ENCODE results near the gene HIP1R. TPM values are rescaled to one million over a fixed set of nuclear protein-coding genes. Genes with fewer than 3 reads are reported as not detected.
A peak's percentile ranks its signal among the peaks of the same experiment; 100 is the strongest.
"Not testable (repeated sequence)": the region's sequence is repeated elsewhere in the genome, so short reads cannot be mapped to it uniquely, and the experiment has no call there.

The HIP1R gene
- total RNA-seq, 1 experiment from 2014 or later: 44.6 TPM

GRCh38 chr12:122872815-122873361 is 37.6 kb downstream of the HIP1R start:
- BruUV-seq (replicated peaks): no TSS peak
- peak overlapping the region; percentile 84 for H3K27ac Mint-ChIP-seq (ENCODE audit: low read depth, unreplicated experiment)
- intact Hi-C loops (cut with micrococcal nuclease): no loop called here
- TF ChIP-seq CTCF (IDR thresholded peaks at IDR 0.05; ENCODE audit: unreplicated experiment): no peak
- ChIA-PET POLR2A (interaction anchor here (0.8 to 6.1 kb wide), 6 partner anchors 12 to 30 kb away, joined by 3 to 53 read pairs (median 8); no protein-coding TSS in a partner anchor), CTCF (interaction anchor here (0.9 to 4.0 kb wide), 5 partner anchors 12 to 74 kb away, joined by 3 to 14 read pairs (median 7); no protein-coding TSS in a partner anchor)
- H3K4me1 Mint-ChIP-seq (ENCODE audit: insufficient read depth, unreplicated experiment): peaks cover 35% of the 10 kb centered on the region
- H3K9me3 Mint-ChIP-seq (ENCODE audit: unreplicated experiment): no peaks in the 10 kb centered on the region
- H3K36me3 Mint-ChIP-seq (ENCODE audit: insufficient read depth, unreplicated experiment): peaks cover 43% of the 10 kb centered on the region
- no peak for DNase-seq (ENCODE audit: unreplicated experiment)
- no peaks in the 10 kb centered on the region for H3K27me3 Mint-ChIP-seq (ENCODE audit: insufficient read depth, unreplicated experiment)
- no peak overlapping the region for H3K4me3 Mint-ChIP-seq (ENCODE audit: unreplicated experiment)

- Mint-ChIP-seq H3K4me1 (ENCODE audit: insufficient read depth, unreplicated experiment) (peaks cover 29% of the 10 kb centered on the region), H3K36me3 (ENCODE audit: insufficient read depth, unreplicated experiment) (peaks cover 36% of the 10 kb centered on the region), H3K4me3 (ENCODE audit: unreplicated experiment) (no peak overlapping the region), H3K27me3 (ENCODE audit: insufficient read depth, unreplicated experiment) (no peaks in the 10 kb centered on the region), H3K27ac (ENCODE audit: low read depth, unreplicated experiment) (no peak overlapping the region), H3K9me3 (ENCODE audit: unreplicated experiment) (no peaks in the 10 kb centered on the region)
- ChIA-PET POLR2A (interaction anchor here (1.1 to 3.1 kb wide), 3 partner anchors 13 to 74 kb away, joined by 4 to 10 read pairs (median 6); no protein-coding TSS in a partner anchor), CTCF (interaction anchor here (1.5 to 4.0 kb wide), 2 partner anchors 13 to 79 kb away, joined by 7 to 14 read pairs; no protein-coding TSS in a partner anchor)
- no peak for TF ChIP-seq CTCF (IDR thresholded peaks at IDR 0.05; ENCODE audit: unreplicated experiment)
- BruUV-seq (replicated peaks): no TSS peak
- intact Hi-C loops (cut with micrococcal nuclease): no loop called here
- DNase-seq (ENCODE audit: unreplicated experiment): no peak
These were observed 38.3 kb downstream of the HIP1R start for GRCh38 chr12:122873540-122873939.

- Mint-ChIP-seq H3K27ac (ENCODE audit: low read depth, unreplicated experiment) (no peak overlapping the region), H3K36me3 (ENCODE audit: insufficient read depth, unreplicated experiment) (peaks cover 31% of the 10 kb centered on the region), H3K27me3 (ENCODE audit: insufficient read depth, unreplicated experiment) (no peaks in the 10 kb centered on the region), H3K4me1 (ENCODE audit: insufficient read depth, unreplicated experiment) (peaks cover 29% of the 10 kb centered on the region), H3K9me3 (ENCODE audit: unreplicated experiment) (no peaks in the 10 kb centered on the region), H3K4me3 (ENCODE audit: unreplicated experiment) (no peak overlapping the region)
- no peak for DNase-seq (ENCODE audit: unreplicated experiment)
- CTCF ChIA-PET: interaction anchor here (0.9 to 4.0 kb wide), 3 partner anchors 11 to 79 kb away, joined by 3 to 14 read pairs (median 7); no protein-coding TSS in a partner anchor
- intact Hi-C loops (cut with micrococcal nuclease): no loop called here
- POLR2A ChIA-PET: interaction anchor here (0.6 to 1.1 kb wide), 2 partner anchors 73 to 1802 kb away, joined by 3 to 4 read pairs; no protein-coding TSS in a partner anchor
- BruUV-seq (replicated peaks): no TSS peak
- TF ChIP-seq CTCF (IDR thresholded peaks at IDR 0.05; ENCODE audit: unreplicated experiment): no peak
These were observed 38.8 kb downstream of the HIP1R start for GRCh38 chr12:122874081-122874480.

- H3K27ac Mint-ChIP-seq (ENCODE audit: low read depth, unreplicated experiment): no peak overlapping the region
- no peaks in the 10 kb centered on the region for H3K9me3 Mint-ChIP-seq (ENCODE audit: unreplicated experiment)
- peaks cover 35% of the 10 kb centered on the region for H3K4me1 Mint-ChIP-seq (ENCODE audit: insufficient read depth, unreplicated experiment)
- no TSS peak for BruUV-seq (replicated peaks)
- ChIA-PET CTCF (interaction anchor here (0.6 to 1.5 kb wide), 3 partner anchors 15 to 22 kb away, joined by 3 to 4 read pairs (median 4); no protein-coding TSS in a partner anchor), POLR2A (interaction anchor here (0.7 to 0.9 kb wide), 2 partner anchors 13 to 99 kb away, joined by 3 to 4 read pairs; partner anchors contain the start of gene OGFOD2)
- peaks cover 21% of the 10 kb centered on the region for H3K36me3 Mint-ChIP-seq (ENCODE audit: insufficient read depth, unreplicated experiment)
- DNase-seq (ENCODE audit: unreplicated experiment): no peak
- intact Hi-C loops (cut with micrococcal nuclease): no loop called here
- no peak for TF ChIP-seq CTCF (IDR thresholded peaks at IDR 0.05; ENCODE audit: unreplicated experiment)
- no peak overlapping the region for H3K4me3 Mint-ChIP-seq (ENCODE audit: unreplicated experiment)
- no peaks in the 10 kb centered on the region for H3K27me3 Mint-ChIP-seq (ENCODE audit: insufficient read depth, unreplicated experiment)
These were observed 40.4 kb downstream of the HIP1R start for GRCh38 chr12:122875590-122876220.

GRCh38 chr12:122876281-122876680 is 41.0 kb downstream of the HIP1R start:
- H3K27me3 Mint-ChIP-seq (ENCODE audit: insufficient read depth, unreplicated experiment); DNase-seq (ENCODE audit: unreplicated experiment); intact Hi-C loops (cut with micrococcal nuclease); H3K27ac Mint-ChIP-seq (ENCODE audit: low read depth, unreplicated experiment); H3K9me3 Mint-ChIP-seq (ENCODE audit: unreplicated experiment); H3K4me3 Mint-ChIP-seq (ENCODE audit: unreplicated experiment); BruUV-seq (replicated peaks): not testable (repeated sequence)
- POLR2A ChIA-PET: interaction anchor here (0.7 to 2.1 kb wide), 4 partner anchors 12 to 71 kb away, joined by 3 to 9 read pairs (median 5); no protein-coding TSS in a partner anchor
- Mint-ChIP-seq H3K4me1 (ENCODE audit: insufficient read depth, unreplicated experiment) (peaks cover 40% of the 10 kb centered on the region), H3K36me3 (ENCODE audit: insufficient read depth, unreplicated experiment) (peaks cover 19% of the 10 kb centered on the region)
- CTCF ChIA-PET: interaction anchor here (1.5 kb wide), 1 partner anchor 16 kb away, joined by 3 read pairs; no protein-coding TSS in a partner anchor

Data from MCF 10A (cell line).